HG02884 (cell line): ENCODE measurements around the gene TRIP11.

Experiments
- ATAC-seq: cut with Tn5 transposase; IDR thresholded peaks from one replicate; pipeline ENCODE4 v1.9.1; 2021; ENCODE audit warnings: mild to moderate bottlenecking, moderate library complexity; ENCODE audit not compliant: unreplicated experiment

TRIP11 gene

GRCh38 chr14:91961297-91962220 lies 78.3 kb downstream of the TRIP11 start:
- no peak for ATAC-seq

DNA sequence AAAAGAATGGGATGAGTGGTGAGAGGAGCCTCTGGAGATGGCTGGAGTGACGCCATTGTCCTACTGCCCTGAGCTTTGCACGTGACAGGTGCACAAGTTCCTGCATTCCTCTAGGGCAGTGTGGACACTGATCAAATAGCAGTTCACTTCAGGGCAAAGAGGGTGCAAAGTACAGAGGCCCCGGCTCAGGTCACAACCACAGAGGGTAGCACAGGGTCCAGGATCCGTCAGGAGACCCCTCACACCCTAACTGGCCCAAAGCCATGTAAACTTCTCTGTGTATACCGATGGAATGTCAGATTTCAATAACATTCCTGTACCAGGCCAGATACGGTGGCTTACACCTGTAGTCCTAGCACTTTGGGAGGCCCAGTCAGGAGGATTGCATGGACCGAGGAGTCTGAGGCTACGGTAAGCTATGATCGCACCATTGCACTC lies 82.0 kb downstream of the TRIP11 start:
- ATAC-seq: no peak

DNA sequence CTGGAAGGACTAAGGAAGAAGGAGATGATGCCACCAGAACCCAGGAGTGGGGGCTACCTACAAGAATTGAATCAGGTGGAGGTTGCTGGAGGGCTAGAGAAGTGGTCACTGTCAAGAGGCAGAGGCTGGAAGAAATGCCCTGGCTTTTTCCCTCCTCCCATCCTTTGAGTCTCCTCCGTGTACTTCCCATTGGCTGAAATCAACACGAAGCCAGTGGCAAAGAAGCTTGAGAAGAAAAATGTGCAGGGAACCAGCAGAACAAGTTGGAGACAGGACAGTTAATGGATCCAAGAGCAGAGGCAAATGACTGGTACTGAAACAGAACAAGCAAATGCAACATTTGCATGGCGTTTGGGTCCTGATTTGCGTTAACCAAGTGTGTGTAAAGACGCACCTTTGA lies 83.2 kb downstream of the TRIP11 start:
- ATAC-seq: no peak

DNA sequence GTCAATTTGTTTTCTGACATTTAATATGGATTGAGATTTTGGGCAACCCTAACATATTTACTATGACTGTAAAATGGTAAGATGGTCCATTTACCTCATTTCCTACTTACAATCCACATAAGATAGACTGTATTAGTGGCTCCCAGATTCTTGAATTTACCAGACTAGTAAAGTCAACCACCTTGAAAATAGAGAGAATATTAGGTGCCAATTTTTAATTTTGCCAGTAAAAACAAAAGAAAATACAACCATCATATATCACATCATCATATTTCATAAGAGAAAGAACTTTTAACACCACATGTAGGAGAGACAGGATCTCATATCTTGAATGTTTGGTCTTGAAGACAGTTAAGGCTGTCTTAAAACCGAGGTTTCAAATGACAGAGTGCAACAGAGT lies 84.7 kb downstream of the TRIP11 start:
- ATAC-seq: no peak

DNA sequence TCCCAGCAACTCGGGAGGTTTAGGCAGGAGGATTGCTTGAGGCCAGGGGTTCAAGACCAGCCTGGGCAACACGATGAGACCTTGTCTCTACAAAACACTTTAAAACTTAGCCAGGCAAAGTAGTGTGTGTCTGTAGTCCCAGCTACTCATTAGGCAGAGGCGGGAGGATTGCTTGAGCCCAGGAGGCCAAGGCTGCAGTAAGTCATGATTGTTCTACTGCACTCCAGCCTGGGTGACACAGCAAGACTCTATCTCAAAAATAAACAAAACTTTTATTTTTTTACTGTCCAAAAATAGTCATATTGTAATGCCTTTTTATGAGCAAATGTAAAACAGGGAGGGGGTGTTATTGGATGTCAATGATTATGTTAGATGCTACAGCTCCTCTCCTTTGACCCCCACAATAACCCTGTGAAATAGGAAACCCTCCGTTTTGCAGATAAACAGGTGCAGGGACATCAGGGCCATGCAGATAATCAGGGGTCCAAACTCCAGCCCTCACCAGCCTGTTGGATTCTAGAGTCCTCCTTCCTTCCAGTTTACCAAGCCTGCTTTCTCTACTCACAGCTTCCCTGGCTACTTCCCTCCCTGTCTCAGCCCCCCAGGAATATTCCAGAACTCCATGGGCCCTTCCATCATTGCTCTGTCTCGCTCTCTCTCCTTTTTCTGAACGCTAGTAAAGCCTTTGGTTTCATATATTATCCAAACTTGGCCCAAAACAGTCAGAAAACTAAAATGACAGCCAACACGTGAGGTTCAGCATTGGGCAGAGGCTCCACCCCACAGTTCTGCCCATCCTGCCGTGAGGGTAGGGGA lies 86.5 kb downstream of the TRIP11 start:
- ATAC-seq: no peak

DNA sequence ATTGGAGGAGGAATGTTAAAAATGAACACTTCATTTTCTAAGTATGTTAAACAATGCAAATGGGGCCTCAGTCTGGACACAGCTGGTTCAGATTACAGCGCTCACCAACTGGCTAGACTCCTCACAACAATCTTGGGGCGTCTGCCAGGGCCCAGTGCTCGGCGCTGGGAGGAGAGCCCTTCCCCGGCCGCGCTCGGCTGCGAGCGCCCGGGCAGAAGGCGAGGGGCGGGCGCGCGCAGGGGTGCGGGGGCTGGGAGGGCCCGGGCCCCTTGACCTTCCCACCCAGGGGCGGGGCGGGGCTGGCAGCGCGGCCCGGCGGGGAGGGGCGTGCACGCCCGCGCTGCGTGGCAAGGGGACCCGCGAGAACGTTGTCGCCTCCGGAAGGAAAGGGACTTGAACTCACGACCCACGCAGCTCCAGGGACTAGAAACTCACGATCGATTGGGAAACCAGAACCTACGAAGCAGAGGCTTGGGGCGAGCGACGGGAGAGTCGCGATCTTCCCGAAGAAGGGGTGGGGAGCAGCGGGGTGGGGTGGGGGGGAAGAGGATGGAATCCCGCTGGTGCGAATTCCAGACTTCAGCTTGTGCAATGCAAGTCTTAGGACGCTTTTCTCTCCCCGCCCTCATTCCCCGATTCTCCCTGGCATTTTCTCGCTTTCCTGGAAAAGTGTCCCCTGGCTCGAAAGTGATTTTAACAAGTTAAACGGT lies 92.2 kb downstream of the TRIP11 start, which contains the start of gene FBLN5:
TSS of gene FBLN5 (minus strand) at position 220 of the 710 bp plus-strand sequence. CDS start 465 bp downstream, outside the sequence.
- ATAC-seq: no peak

DNA sequence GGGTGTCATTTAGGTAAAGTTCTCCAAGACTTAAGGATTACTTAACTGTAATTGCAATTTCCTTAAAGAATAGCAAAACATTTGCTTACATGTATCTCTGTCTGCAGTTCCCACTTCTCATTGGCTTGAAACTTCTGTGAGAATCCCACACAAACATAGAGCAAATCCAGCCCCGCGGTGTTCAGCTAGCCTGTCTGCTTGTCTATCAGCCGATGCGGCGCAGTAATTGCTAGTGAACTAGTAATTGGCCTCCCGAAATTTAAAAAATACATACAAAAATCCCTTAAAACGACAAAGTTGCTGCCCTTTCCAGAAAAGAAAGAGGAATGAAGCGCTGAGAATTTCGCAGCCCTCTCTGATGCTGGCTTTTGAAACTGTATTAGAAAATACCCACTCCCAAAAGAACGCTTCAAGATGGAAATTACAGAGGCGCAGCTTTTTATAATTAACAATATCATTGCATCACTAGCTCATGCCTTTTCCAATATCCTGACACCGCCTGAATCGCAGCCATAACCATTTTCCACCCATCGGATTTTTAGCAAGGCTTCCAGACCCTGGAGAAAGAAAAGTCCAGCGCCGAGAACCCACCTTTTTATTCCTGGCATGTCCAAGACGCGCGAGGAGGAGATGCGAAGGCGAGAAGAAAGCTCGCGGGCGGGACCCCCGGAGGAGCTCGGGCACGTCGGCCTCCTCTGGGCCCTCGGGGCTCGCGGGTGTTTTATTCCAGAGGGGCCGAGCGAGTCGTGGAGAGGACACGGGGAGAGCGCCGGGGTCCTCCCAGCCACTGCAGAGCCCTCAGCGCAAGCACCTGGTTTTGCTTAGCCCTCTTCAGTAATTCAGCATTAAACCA lies 93.0 kb downstream of the TRIP11 start:
- ATAC-seq: no peak

- ATAC-seq: no peak
These were observed 93.9 kb downstream of the TRIP11 start for GRCh38 chr14:91945751-91946621.

DNA sequence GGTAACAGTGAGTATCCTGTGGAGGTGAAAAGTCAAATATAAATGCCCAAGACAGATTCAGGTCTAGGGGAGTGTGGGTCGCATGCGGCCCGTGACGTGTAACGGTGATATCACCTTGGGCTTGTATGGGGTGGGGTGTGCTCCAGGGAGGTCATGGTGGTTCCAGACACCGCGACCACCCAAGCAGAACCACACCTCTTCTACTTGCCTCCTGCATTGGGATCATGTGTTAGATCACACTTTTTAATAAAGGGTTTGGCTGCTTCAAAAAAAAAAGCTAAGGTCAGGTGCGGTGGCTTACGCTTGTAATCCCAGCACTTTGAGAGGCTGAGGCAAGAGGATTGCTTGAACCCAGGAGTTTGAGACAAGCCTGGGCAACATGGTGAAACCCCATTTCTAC lies 96.9 kb downstream of the TRIP11 start:
- ATAC-seq: no peak

- ATAC-seq: no peak
These were observed 97.7 kb downstream of the TRIP11 start for GRCh38 chr14:91942128-91942527.

DNA sequence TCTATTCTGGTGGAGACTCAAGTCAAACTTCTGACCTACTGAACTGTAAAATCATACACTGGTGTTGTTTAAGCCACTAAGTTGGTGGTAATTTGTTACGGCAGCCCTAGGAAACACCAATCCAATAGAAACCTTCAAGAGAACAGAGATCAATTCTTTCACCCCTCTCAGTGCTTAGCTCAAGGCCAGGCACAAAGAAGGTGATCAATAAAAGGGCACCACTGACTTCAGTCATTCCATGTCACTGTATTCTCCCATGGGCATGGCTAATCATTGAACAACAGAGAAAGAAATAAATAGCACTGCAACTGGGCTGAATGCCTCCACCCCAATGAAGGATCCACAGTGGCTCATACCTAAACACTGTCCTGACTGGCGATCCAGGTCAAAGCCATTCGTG lies 99.7 kb downstream of the TRIP11 start:
- no peak for ATAC-seq

- ATAC-seq: no peak
These were observed 104.3 kb downstream of the TRIP11 start for GRCh38 chr14:91935586-91935985.

DNA sequence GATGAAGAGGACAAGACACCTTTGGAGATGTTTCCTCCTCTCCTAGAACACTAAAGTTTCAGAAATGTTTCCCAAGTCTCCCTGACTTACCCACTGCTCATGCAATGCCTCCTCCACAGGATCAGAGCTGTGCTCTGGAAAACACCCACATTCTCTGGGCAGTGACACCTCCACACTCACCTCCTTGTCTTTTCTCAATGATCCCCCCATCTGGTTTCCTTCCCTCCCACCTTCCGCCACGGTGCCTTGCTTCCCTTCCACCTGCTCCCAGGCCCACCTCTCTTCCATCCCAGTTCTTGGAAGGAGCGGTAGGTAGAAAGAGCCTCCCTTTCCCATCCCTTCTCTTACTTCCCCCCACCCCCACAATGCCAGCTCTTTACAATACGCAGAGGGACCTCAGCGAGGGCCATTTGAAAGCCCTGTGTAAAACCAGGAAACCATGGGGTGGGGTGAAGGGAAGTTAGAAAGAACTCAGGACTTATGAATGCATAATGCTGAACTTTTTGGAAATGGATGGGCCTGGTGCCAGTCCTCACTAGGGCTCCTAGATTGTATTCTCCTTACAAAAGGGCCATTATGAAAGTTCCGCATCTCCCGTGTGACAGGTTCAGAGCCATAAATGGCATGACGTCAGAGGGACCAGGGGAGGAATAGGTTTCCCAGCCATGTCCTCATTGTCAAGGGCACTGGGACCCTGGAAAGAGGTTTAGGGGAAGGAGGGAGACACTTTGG lies 105.1 kb downstream of the TRIP11 start:
- ATAC-seq: no peak

- no peak for ATAC-seq
These were observed 108.3 kb downstream of the TRIP11 start for GRCh38 chr14:91931478-91932088.

DNA sequence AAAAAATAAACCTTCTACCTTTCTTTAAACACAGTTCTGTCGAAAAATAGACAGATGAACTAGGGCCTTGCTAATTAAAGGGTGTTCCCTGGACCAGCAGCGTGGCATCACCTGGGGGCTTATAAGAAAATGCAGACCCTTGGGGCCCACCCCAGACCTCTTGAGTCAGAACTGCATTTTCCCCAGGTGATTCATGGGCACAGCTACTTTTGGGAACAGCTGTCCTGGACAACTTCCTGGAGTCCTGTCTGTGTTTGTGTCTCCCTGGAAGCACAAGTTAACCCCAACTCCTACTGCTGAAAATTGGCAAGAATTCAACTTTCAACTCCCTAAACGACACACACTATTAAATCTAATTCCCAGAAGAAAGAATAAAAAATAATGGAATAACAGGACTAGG lies 110.2 kb downstream of the TRIP11 start:
- no peak for ATAC-seq

DNA sequence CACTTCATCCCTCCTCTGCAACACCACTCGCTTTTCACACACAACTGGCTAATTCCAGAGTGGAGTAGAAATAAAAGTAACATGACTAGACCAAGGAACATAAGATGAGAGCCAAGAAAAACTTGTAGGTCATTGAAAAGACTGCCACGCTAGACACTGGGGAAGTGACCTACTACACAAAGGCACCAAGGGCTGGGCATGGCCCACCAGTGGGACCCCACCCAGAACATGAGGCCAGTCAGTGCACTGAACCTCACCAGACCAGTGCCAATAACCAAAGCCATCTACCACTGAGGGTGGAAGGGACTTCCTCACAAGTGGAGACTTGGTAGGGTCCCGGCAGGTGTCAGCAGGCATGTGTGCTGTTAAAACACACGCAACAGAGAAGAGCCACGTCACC lies 112.1 kb downstream of the TRIP11 start:
- no peak for ATAC-seq

GRCh38 chr14:91927191-91927590 lies 112.7 kb downstream of the TRIP11 start:
- no peak for ATAC-seq
